ENCODE data around the gene SLC23A1. TPM values are rescaled to one million over a fixed set of nuclear protein-coding genes. Genes with fewer than 3 reads are reported as not detected.

SLC23A1 gene
- total RNA-seq, 2 donors from 2014 or later: 0.35 to 0.93 TPM

DNA sequence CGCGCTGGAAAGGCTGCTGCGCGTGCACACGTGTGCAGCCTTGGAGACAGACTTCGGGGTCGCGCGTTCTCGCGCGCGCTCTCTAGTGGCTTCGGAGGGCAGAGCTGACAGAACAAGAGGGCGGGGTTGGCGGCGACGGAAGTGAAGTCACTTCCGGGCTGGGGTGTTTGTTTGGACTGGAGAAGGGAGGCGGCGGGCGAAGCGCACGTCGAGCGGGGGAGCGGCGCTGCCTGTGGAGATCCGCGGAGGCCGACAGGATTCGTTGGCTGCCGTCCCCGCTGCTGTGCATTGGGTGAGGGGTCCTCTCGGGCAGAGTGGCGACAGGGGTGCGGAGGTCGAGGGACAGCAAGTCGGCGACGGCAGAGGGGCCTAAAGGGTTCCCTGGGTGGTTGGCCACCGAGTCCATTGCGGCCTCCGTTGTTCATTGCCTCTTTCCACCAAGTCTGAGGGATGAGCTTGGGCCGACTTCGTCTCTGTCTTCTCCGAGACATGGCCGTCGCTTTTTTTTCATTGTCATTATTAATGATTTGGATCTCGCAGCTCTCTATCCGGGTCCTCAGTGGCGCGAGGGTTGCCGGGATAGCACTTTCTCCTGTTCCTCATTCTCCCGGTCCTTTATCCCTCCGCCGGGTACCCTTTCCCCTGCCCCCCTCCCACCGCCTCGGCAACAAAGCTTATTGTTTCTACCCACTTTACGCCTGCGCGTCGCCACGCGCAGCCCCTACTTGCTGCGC is 41.2 kb downstream of the SLC23A1 start, which contains the start of gene PAIP2:
TSS of gene PAIP2 (plus strand) at position 166 of the 734 bp plus-strand sequence. CDS start 21,931 bp downstream, outside the sequence.
- Histone ChIP-seq H3K9me3 (ENCODE audit: control insufficient read depth, low read length) (no peaks in the 10 kb centered on the region), H3K36me3 (ENCODE audit: control insufficient read depth, insufficient read depth, low read length) (peaks cover 24% of the 10 kb centered on the region), H3K9ac (ENCODE audit: extremely low read depth, low read length, poor library complexity, severe bottlenecking) (peak within 1 kb of the TSS; percentile 99), H3K4me1 (ENCODE audit: control insufficient read depth, insufficient read depth, low read length) (no peaks in the 10 kb centered on the region), H3K4me3 (ENCODE audit: low read length) (peak within 1 kb of the TSS; percentile 88), H3K27me3 (ENCODE audit: control insufficient read depth, insufficient read depth, low read length, poor library complexity, severe bottlenecking) (no peaks in the 10 kb centered on the region), H3K27ac (ENCODE audit: low read depth, low read length) (peak within 1 kb of the TSS; percentile 100)
- TF ChIP-seq, protein P1, sequence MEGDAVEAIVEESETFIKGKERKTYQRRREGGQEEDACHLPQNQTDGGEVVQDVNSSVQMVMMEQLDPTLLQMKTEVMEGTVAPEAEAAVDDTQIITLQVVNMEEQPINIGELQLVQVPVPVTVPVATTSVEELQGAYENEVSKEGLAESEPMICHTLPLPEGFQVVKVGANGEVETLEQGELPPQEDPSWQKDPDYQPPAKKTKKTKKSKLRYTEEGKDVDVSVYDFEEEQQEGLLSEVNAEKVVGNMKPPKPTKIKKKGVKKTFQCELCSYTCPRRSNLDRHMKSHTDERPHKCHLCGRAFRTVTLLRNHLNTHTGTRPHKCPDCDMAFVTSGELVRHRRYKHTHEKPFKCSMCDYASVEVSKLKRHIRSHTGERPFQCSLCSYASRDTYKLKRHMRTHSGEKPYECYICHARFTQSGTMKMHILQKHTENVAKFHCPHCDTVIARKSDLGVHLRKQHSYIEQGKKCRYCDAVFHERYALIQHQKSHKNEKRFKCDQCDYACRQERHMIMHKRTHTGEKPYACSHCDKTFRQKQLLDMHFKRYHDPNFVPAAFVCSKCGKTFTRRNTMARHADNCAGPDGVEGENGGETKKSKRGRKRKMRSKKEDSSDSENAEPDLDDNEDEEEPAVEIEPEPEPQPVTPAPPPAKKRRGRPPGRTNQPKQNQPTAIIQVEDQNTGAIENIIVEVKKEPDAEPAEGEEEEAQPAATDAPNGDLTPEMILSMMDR (conservative IDR thresholded peaks at IDR 0.05): peak; percentile 76
- H3K4me1 Mint-ChIP-seq: peaks cover 15% of the 10 kb centered on the region
- peak within 1 kb of the TSS; percentile 99 for H3K4me3 Mint-ChIP-seq
- peak; percentile 99 for DNase-seq
- peaks cover 27% of the 10 kb centered on the region for H3K36me3 Mint-ChIP-seq (ENCODE audit: low read depth)
- peaks cover 3% of the 10 kb centered on the region for H3K27me3 Mint-ChIP-seq (ENCODE audit: insufficient read depth)
- WGBS, 2 experiments (ENCODE audit: insufficient coverage in 1 of 2, insufficient read length in 1 of 2): 0% methylated on average over 21 to 66 of the region's 66 CpGs
- no peaks in the 10 kb centered on the region for H3K9me3 Mint-ChIP-seq
- H3K27ac Mint-ChIP-seq: peak within 1 kb of the TSS; percentile 100

DNA sequence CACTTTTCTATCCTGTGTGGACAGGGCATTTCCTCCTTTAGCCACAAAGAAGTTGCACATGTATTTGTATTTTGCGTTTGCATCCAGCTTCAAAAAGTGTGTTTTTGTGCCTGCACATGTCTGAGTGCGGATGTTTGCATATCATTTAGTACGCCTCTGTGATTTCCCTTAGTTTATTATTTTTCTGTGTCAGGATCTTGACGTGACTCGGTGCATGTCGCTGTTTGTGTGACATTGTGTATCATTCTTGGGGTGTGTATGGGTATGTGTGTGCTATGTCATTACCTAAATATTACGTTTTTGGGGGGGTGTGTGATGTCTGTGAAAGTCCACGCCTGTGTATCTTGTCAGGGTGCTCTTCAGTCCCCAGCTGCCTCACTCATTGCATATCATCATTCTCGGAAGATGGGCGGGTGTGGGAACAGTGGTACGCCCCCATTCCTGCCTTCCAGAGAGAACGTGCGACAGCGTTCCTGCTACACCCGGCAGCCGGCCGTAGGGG is 41.9 kb downstream of the SLC23A1 start:
- peaks cover 3% of the 10 kb centered on the region for H3K27me3 Mint-ChIP-seq (ENCODE audit: insufficient read depth)
- H3K36me3 ChIP-seq (ENCODE audit: control insufficient read depth, insufficient read depth, low read length): peaks cover 20% of the 10 kb centered on the region
- no peak for DNase-seq
- peak overlapping the region; percentile 88 for H3K4me3 ChIP-seq (ENCODE audit: low read length)
- H3K27me3 ChIP-seq (ENCODE audit: control insufficient read depth, insufficient read depth, low read length, poor library complexity, severe bottlenecking): no peaks in the 10 kb centered on the region
- H3K9me3 ChIP-seq (ENCODE audit: control insufficient read depth, low read length): no peaks in the 10 kb centered on the region
- H3K36me3 Mint-ChIP-seq (ENCODE audit: low read depth): peaks cover 25% of the 10 kb centered on the region
- TF ChIP-seq, protein P1 (conservative IDR thresholded peaks at IDR 0.05): no peak
- H3K27ac Mint-ChIP-seq: peak overlapping the region; percentile 100
- H3K9ac ChIP-seq (ENCODE audit: extremely low read depth, low read length, poor library complexity, severe bottlenecking): no peak overlapping the region
- WGBS, 2 experiments (ENCODE audit: insufficient coverage in 1 of 2, insufficient read length in 1 of 2): 19 to 33% methylated on average over 9 to 17 of the region's 17 CpGs
- no peak overlapping the region for H3K27ac ChIP-seq (ENCODE audit: low read depth, low read length)
- H3K9me3 Mint-ChIP-seq: no peaks in the 10 kb centered on the region
- no peaks in the 10 kb centered on the region for H3K4me1 ChIP-seq (ENCODE audit: control insufficient read depth, insufficient read depth, low read length)
- H3K4me1 Mint-ChIP-seq: peaks cover 15% of the 10 kb centered on the region
- H3K4me3 Mint-ChIP-seq: peak overlapping the region; percentile 99

DNA sequence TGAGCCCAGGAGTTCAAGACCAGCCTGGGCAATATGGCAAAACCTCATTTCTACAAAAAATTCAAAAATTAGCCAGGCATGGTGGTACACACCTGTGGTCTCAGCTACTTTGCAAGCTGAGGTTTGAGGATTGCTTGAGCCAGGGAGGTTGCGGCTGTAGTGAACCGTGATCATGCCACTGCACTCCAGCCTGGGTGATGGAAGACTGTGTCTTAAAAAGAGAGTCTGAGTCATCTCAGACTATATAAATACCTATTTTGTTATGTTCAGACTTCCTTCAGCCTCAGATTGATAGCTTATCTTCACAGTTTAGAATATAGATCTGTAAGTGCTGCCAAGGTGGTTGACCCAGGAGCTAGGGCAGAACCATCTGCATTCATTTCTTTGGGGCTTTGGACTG is 43.0 kb downstream of the SLC23A1 start:
- Histone ChIP-seq H3K4me3 (ENCODE audit: low read length) (no peak overlapping the region), H3K4me1 (ENCODE audit: control insufficient read depth, insufficient read depth, low read length) (no peaks in the 10 kb centered on the region), H3K9ac (ENCODE audit: extremely low read depth, low read length, poor library complexity, severe bottlenecking) (no peak overlapping the region), H3K36me3 (ENCODE audit: control insufficient read depth, insufficient read depth, low read length) (peaks cover 12% of the 10 kb centered on the region), H3K27me3 (ENCODE audit: control insufficient read depth, insufficient read depth, low read length, poor library complexity, severe bottlenecking) (no peaks in the 10 kb centered on the region), H3K27ac (ENCODE audit: low read depth, low read length) (no peak overlapping the region), H3K9me3 (ENCODE audit: control insufficient read depth, low read length) (no peaks in the 10 kb centered on the region)
- peaks cover 15% of the 10 kb centered on the region for H3K36me3 Mint-ChIP-seq (ENCODE audit: low read depth)
- H3K4me1 Mint-ChIP-seq: peaks cover 15% of the 10 kb centered on the region
- DNase-seq: no peak
- no peak overlapping the region for H3K4me3 Mint-ChIP-seq
- peaks cover 3% of the 10 kb centered on the region for H3K27me3 Mint-ChIP-seq (ENCODE audit: insufficient read depth)
- WGBS, 2 experiments (ENCODE audit: insufficient coverage in 1 of 2, insufficient read length in 1 of 2): 100% methylated on average over 2 of the region's 2 CpGs; no CpG with 5 or more reads in 1 of the 2 experiments
- no peaks in the 10 kb centered on the region for H3K9me3 Mint-ChIP-seq
- H3K27ac Mint-ChIP-seq: no peak overlapping the region
- TF ChIP-seq, protein P1 (conservative IDR thresholded peaks at IDR 0.05): no peak

All from endodermal cell (in vitro differentiated cells).